ENCODE results near the gene TTC3. TPM values are rescaled to one million over a fixed set of nuclear protein-coding genes. Genes with fewer than 3 reads are reported as not detected.

Gene TTC3
- total RNA-seq, 1 donor from 2014 or later: 286 TPM

- peaks cover 5% of the 10 kb centered on the region for H3K9me3 Mint-ChIP-seq
- no peaks in the 10 kb centered on the region for H3K4me1 Mint-ChIP-seq
- H3K36me3 Mint-ChIP-seq: peaks cover 47% of the 10 kb centered on the region
- DNase-seq (ENCODE audit: low spot score in 2 of 2, unreplicated experiment in 2 of 2): no peak
- no peak overlapping the region for H3K4me3 Mint-ChIP-seq
- no peaks in the 10 kb centered on the region for H3K27me3 Mint-ChIP-seq (ENCODE audit: low read depth)
- H3K27ac Mint-ChIP-seq: no peak overlapping the region
- TF ChIP-seq CTCF (IDR thresholded peaks at IDR 0.05; ENCODE audit: unreplicated experiment): no peak
Observed at GRCh38 chr21:37183749-37184148, 110.7 kb downstream of the TTC3 start.

GRCh38 chr21:37184784-37185593, 111.9 kb downstream of the TTC3 start:
- Mint-ChIP-seq H3K4me3 (no peak overlapping the region), H3K27ac (no peak overlapping the region), H3K27me3 (ENCODE audit: low read depth) (no peaks in the 10 kb centered on the region), H3K9me3 (peaks cover 2% of the 10 kb centered on the region), H3K4me1 (no peaks in the 10 kb centered on the region), H3K36me3 (peaks cover 47% of the 10 kb centered on the region)
- no peak for TF ChIP-seq CTCF (IDR thresholded peaks at IDR 0.05; ENCODE audit: unreplicated experiment)
- no peak for DNase-seq (ENCODE audit: low spot score in 2 of 2, unreplicated experiment in 2 of 2)

GRCh38 chr21:37186983-37187382, 113.9 kb downstream of the TTC3 start:
- no peak overlapping the region for H3K4me3 Mint-ChIP-seq
- no peak overlapping the region for H3K27ac Mint-ChIP-seq
- H3K9me3 Mint-ChIP-seq: no peaks in the 10 kb centered on the region
- H3K36me3 Mint-ChIP-seq: peaks cover 51% of the 10 kb centered on the region
- no peaks in the 10 kb centered on the region for H3K4me1 Mint-ChIP-seq
- no peaks in the 10 kb centered on the region for H3K27me3 Mint-ChIP-seq (ENCODE audit: low read depth)
- no peak for DNase-seq (ENCODE audit: low spot score in 2 of 2, unreplicated experiment in 2 of 2)
- TF ChIP-seq CTCF (IDR thresholded peaks at IDR 0.05; ENCODE audit: unreplicated experiment): no peak

GRCh38 chr21:37188825-37189224, 115.8 kb downstream of the TTC3 start:
- DNase-seq (ENCODE audit: low spot score in 2 of 2, unreplicated experiment in 2 of 2): no peak
- H3K4me1 Mint-ChIP-seq: no peaks in the 10 kb centered on the region
- TF ChIP-seq CTCF (IDR thresholded peaks at IDR 0.05; ENCODE audit: unreplicated experiment): no peak
- H3K4me3 Mint-ChIP-seq: no peak overlapping the region
- H3K9me3 Mint-ChIP-seq: no peaks in the 10 kb centered on the region
- no peak overlapping the region for H3K27ac Mint-ChIP-seq
- H3K36me3 Mint-ChIP-seq: peaks cover 56% of the 10 kb centered on the region
- no peaks in the 10 kb centered on the region for H3K27me3 Mint-ChIP-seq (ENCODE audit: low read depth)

- TF ChIP-seq CTCF (IDR thresholded peaks at IDR 0.05; ENCODE audit: unreplicated experiment): no peak
- Mint-ChIP-seq H3K27me3 (ENCODE audit: low read depth) (no peaks in the 10 kb centered on the region), H3K36me3 (peaks cover 54% of the 10 kb centered on the region)
Observed at GRCh38 chr21:37192019-37192418, 119.0 kb downstream of the TTC3 start.

More at GRCh38 chr21:37192019-37192418, 119.0 kb downstream of the TTC3 start:
- Mint-ChIP-seq H3K9me3 (no peaks in the 10 kb centered on the region), H3K27ac (peak overlapping the region; percentile 40), H3K4me3 (no peak overlapping the region), H3K4me1 (no peaks in the 10 kb centered on the region)
- DNase-seq (ENCODE audit: low spot score in 2 of 2, unreplicated experiment in 2 of 2): no peak

Measured in mesothelial cell of epicardium (in vitro differentiated cells).